ENCODE results near the gene PLS3.
"Not testable (repeated sequence)": the region's sequence is repeated elsewhere in the genome, so short reads cannot be mapped to it uniquely, and the experiment has no call there.

PLS3 gene

GRCh38 chrX:115602729-115603389 lies 41.9 kb downstream of the PLS3 start:
- no peak for DNase-seq (ENCODE audit: extremely low read depth in 1 of 2, low read depth in 1 of 2)

GRCh38 chrX:115603534-115604074 lies 42.6 kb downstream of the PLS3 start:
- no peak for DNase-seq (ENCODE audit: extremely low read depth in 1 of 2, low read depth in 1 of 2)

GRCh38 chrX:115606861-115607260 lies 45.9 kb downstream of the PLS3 start:
- DNase-seq (ENCODE audit: extremely low read depth in 1 of 2, low read depth in 1 of 2): no peak

GRCh38 chrX:115609621-115610020 lies 48.6 kb downstream of the PLS3 start:
- no peak for DNase-seq (ENCODE audit: extremely low read depth in 1 of 2, low read depth in 1 of 2)

GRCh38 chrX:115616943-115617563 lies 56.1 kb downstream of the PLS3 start:
- no peak for DNase-seq (ENCODE audit: extremely low read depth in 1 of 2, low read depth in 1 of 2)

- DNase-seq (ENCODE audit: extremely low read depth in 1 of 2, low read depth in 1 of 2): no peak
Measured at GRCh38 chrX:115622534-115622933, 61.6 kb downstream of the PLS3 start.

GRCh38 chrX:115624916-115625315 lies 63.9 kb downstream of the PLS3 start:
- DNase-seq (ENCODE audit: extremely low read depth in 1 of 2, low read depth in 1 of 2): no peak

GRCh38 chrX:115625572-115626301 lies 64.8 kb downstream of the PLS3 start:
- no peak for DNase-seq (ENCODE audit: extremely low read depth in 1 of 2, low read depth in 1 of 2)

GRCh38 chrX:115630204-115630603 lies 69.2 kb downstream of the PLS3 start:
- no peak for DNase-seq (ENCODE audit: extremely low read depth in 1 of 2, low read depth in 1 of 2)

- DNase-seq (ENCODE audit: extremely low read depth in 1 of 2, low read depth in 1 of 2): no peak
Measured at GRCh38 chrX:115632455-115632854, 71.5 kb downstream of the PLS3 start.

GRCh38 chrX:115633397-115633796 lies 72.4 kb downstream of the PLS3 start:
- DNase-seq (ENCODE audit: extremely low read depth in 1 of 2, low read depth in 1 of 2): not testable (repeated sequence)

GRCh38 chrX:115639334-115639880 lies 78.4 kb downstream of the PLS3 start:
- no peak for DNase-seq (ENCODE audit: extremely low read depth in 1 of 2, low read depth in 1 of 2)

GRCh38 chrX:115642311-115642710 lies 81.3 kb downstream of the PLS3 start:
- DNase-seq (ENCODE audit: extremely low read depth in 1 of 2, low read depth in 1 of 2): no peak

- DNase-seq (ENCODE audit: extremely low read depth in 1 of 2, low read depth in 1 of 2): no peak
Measured at GRCh38 chrX:115642895-115643530, 82.0 kb downstream of the PLS3 start.

GRCh38 chrX:115644397-115644796 lies 83.4 kb downstream of the PLS3 start:
- not testable (repeated sequence) for DNase-seq (ENCODE audit: extremely low read depth in 1 of 2, low read depth in 1 of 2)

GRCh38 chrX:115649461-115650063 lies 88.6 kb downstream of the PLS3 start:
- DNase-seq (ENCODE audit: extremely low read depth in 1 of 2, low read depth in 1 of 2): no peak

GRCh38 chrX:115650449-115650848 lies 89.5 kb downstream of the PLS3 start:
- no peak for DNase-seq (ENCODE audit: extremely low read depth in 1 of 2, low read depth in 1 of 2)

GRCh38 chrX:115650916-115651315 lies 89.9 kb downstream of the PLS3 start:
- no peak for DNase-seq (ENCODE audit: extremely low read depth in 1 of 2, low read depth in 1 of 2)

- DNase-seq (ENCODE audit: extremely low read depth in 1 of 2, low read depth in 1 of 2): no peak
Measured at GRCh38 chrX:115652221-115652620, 91.2 kb downstream of the PLS3 start.

- DNase-seq (ENCODE audit: extremely low read depth in 1 of 2, low read depth in 1 of 2): no peak
Measured at GRCh38 chrX:115665122-115665521, 104.1 kb downstream of the PLS3 start.

GRCh38 chrX:115679460-115679859 lies 118.5 kb downstream of the PLS3 start:
- DNase-seq (ENCODE audit: extremely low read depth in 1 of 2, low read depth in 1 of 2): no peak
